AG04450 (cell line): ENCODE results near the gene KCTD10. TPM values are rescaled to one million over a fixed set of nuclear protein-coding genes. Genes with fewer than 3 reads are reported as not detected.

ENCODE experiments used
- CTCF ChIA-PET: fragments of 300-600, 350-600 bp; formaldehyde crosslinking; extraction: SDS; loops from one replicate; lab custom pipeline; 2022; ENCODE audit warnings: antibody characterized with exemption, inconsistent platforms; lab: Charles Lee
- POLR2A ChIA-PET: fragments of 350-600 bp; formaldehyde crosslinking; extraction: SDS; loops from one replicate; lab custom pipeline; 2021; ENCODE audit warnings: antibody characterized with exemption, inconsistent platforms; lab: Yijun Ruan, JAX
- DNase-seq: peaks from one replicate; pipeline ENCODE4 v3.0.0-alpha.2; 2011; ENCODE audit warnings: low read depth, low spot score
- H3K27ac ChIP-seq: one replicate; pipeline ENCODE4 v1.5.1; 2012; ENCODE audit warnings: low read depth, low read length, control low read depth
- H3K27me3 ChIP-seq: one replicate; pipeline ENCODE4 v1.6.0; 2012; ENCODE audit warnings: low read length; ENCODE audit not compliant: control insufficient read depth, insufficient read depth
- H3K4me3 ChIP-seq: 2 replicates; pipeline ENCODE4 v1.5.1; 2011; ENCODE audit warnings: mild to moderate bottlenecking, low read depth, low read length, control low read depth
- H3K9me3 ChIP-seq: 2 replicates; pipeline ENCODE4 v1.5.1; 2012; ENCODE audit warnings: low read length; ENCODE audit not compliant: control insufficient read depth, insufficient read depth
- CTCF ChIP-seq: IDR thresholded peaks from 2 replicates; pipeline ENCODE4 v1.5.1; 2011; ENCODE audit warnings: low read depth, low read length, control low read depth, inconsistent platforms
- polyA plus RNA-seq: library from polyadenylated mRNA; depleted of rRNA; stranded (reverse); fragments of >200 nt; gene quantifications from 2 replicates; pipeline ENCODE4 v1.2.3, GENCODE V29; 2011

KCTD10 gene
- polyA plus RNA-seq, 1 experiment, result 128 TPM

- peak; percentile 99 for TF ChIP-seq CTCF
- H3K9me3 ChIP-seq, result peaks cover 3% of the 10 kb centered on the region; the same call in 1 of the 2 replicates
- no peak overlapping the region for H3K4me3 ChIP-seq
- peak; percentile 59 for DNase-seq
- H3K27ac ChIP-seq, result no peak overlapping the region
- ChIA-PET CTCF (interaction anchor here (0.5 to 3.2 kb wide), 68 partner anchors 9 to 1177 kb away, joined by 3 to 38 read pairs (median 4); partner anchors contain the start of genes KCTD10, MMAB, MVK and UBE3B), POLR2A (interaction anchor here (0.6 to 0.7 kb wide), 3 partner anchors 20 to 173 kb away, joined by 3 read pairs; no protein-coding TSS in a partner anchor)
- peaks cover 5% of the 10 kb centered on the region for H3K27me3 ChIP-seq
Measured at GRCh38 chr12:109428037-109428629, 49.0 kb downstream of the KCTD10 start.

- H3K4me3 ChIP-seq, result no peak overlapping the region
- H3K27ac ChIP-seq, result no peak overlapping the region
- H3K9me3 ChIP-seq, result no peaks in the 10 kb centered on the region
- H3K27me3 ChIP-seq, result peaks cover 14% of the 10 kb centered on the region
- ChIA-PET CTCF (interaction anchor here (1.8 kb wide), 1 partner anchor 10 kb away, joined by 5 read pairs; no protein-coding TSS in a partner anchor), POLR2A (no interaction called here)
- no peak for TF ChIP-seq CTCF
- no peak for DNase-seq
Measured at GRCh38 chr12:109423392-109423791, 53.7 kb downstream of the KCTD10 start.

GRCh38 chr12:109422251-109422650, 54.8 kb downstream of the KCTD10 start:
- TF ChIP-seq CTCF, result no peak
- Histone ChIP-seq H3K27me3 (peaks cover 14% of the 10 kb centered on the region), H3K9me3 (no peaks in the 10 kb centered on the region; the same call in 1 of the 2 replicates), H3K4me3 (no peak overlapping the region), H3K27ac (no peak overlapping the region)
- POLR2A ChIA-PET, result no interaction called here
- CTCF ChIA-PET, result interaction anchor here (1.0 to 2.3 kb wide), 3 partner anchors 11 to 33 kb away, joined by 4 to 18 read pairs (median 5); no protein-coding TSS in a partner anchor
- DNase-seq, result no peak

- Histone ChIP-seq H3K4me3 (no peak overlapping the region), H3K27me3 (peaks cover 14% of the 10 kb centered on the region), H3K9me3 (no peaks in the 10 kb centered on the region; the same call in 1 of the 2 replicates), H3K27ac (no peak overlapping the region)
- ChIA-PET CTCF (interaction anchor here (1.0 to 2.3 kb wide), 4 partner anchors 11 to 32 kb away, joined by 3 to 18 read pairs (median 4); no protein-coding TSS in a partner anchor), POLR2A (interaction anchor here (0.7 kb wide), 1 partner anchor 185 kb away, joined by 3 read pairs; no protein-coding TSS in a partner anchor)
- no peak for TF ChIP-seq CTCF
- no peak for DNase-seq
Measured at GRCh38 chr12:109421355-109422087, 55.6 kb downstream of the KCTD10 start.
